Measurements from ENCODE around the gene LSAMP.

LSAMP gene

GRCh38 chr3:116440196-116440595 is 5.1 kb downstream of the LSAMP start:
- TF ChIP-seq CTCF (IDR thresholded peaks at IDR 0.05; ENCODE audit: control insufficient read depth, insufficient read depth, low read depth, low read length, missing control alignments) = no peak
- DNase-seq (ENCODE audit: low read depth) = no peak
- H3K4me3 ChIP-seq (ENCODE audit: control insufficient read depth, low read depth, low read length) = no peak overlapping the region

GRCh38 chr3:116433552-116433951 is 11.7 kb downstream of the LSAMP start:
- no peak for DNase-seq (ENCODE audit: low read depth)
- TF ChIP-seq CTCF (IDR thresholded peaks at IDR 0.05; ENCODE audit: control insufficient read depth, insufficient read depth, low read depth, low read length, missing control alignments) = no peak
- H3K4me3 ChIP-seq (ENCODE audit: control insufficient read depth, low read depth, low read length) = no peak overlapping the region

DNA sequence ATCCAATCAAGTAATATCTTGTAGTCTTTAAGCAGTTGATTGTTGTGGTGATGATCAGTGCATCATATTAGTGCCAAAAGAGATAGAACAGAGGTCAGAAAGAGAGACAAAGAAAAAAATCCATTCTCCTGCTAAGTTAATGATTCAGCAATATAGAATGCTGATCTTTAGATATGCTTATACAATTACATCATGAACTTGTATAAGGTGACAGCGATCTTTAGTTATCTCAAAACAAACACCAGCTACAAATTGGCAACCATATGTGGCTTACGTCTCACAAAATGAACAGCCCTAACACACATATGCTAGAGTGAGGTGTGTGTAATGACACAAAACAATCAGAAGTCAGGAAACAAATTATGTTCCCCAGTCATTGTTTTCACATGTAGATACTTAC is 12.5 kb downstream of the LSAMP start:
- no peak overlapping the region for H3K4me3 ChIP-seq (ENCODE audit: control insufficient read depth, low read depth, low read length)
- DNase-seq (ENCODE audit: low read depth) = no peak
- TF ChIP-seq CTCF (IDR thresholded peaks at IDR 0.05; ENCODE audit: control insufficient read depth, insufficient read depth, low read depth, low read length, missing control alignments) = no peak

- H3K4me3 ChIP-seq (ENCODE audit: control insufficient read depth, low read depth, low read length) = no peak overlapping the region
- no peak for DNase-seq (ENCODE audit: low read depth)
- no peak for TF ChIP-seq CTCF (IDR thresholded peaks at IDR 0.05; ENCODE audit: control insufficient read depth, insufficient read depth, low read depth, low read length, missing control alignments)
Observed at GRCh38 chr3:116429479-116430269, 15.6 kb downstream of the LSAMP start.

- no peak for TF ChIP-seq CTCF (IDR thresholded peaks at IDR 0.05; ENCODE audit: control insufficient read depth, insufficient read depth, low read depth, low read length, missing control alignments)
- H3K4me3 ChIP-seq (ENCODE audit: control insufficient read depth, low read depth, low read length) = no peak overlapping the region
- DNase-seq (ENCODE audit: low read depth) = no peak
Observed at GRCh38 chr3:116426036-116426435, 19.3 kb downstream of the LSAMP start.

DNA sequence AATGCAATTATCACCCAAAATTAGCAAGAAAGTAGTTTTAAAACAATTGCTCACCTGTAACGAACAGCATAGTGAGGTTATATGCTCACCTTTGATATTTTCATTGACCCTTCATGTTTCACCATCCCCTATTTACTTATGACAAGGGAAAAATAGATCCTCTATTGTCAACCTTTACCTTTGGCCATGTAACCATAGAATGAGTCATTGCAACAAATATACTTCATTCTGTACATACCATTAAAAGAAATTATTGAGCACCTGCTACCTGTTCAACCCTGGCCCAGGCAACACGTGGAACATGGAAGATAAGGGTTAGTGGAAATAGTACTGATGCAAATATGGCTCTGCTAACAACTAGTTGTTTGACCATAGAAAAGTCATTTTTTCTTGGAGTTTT is 20.2 kb downstream of the LSAMP start:
- no peak overlapping the region for H3K4me3 ChIP-seq (ENCODE audit: control insufficient read depth, low read depth, low read length)
- TF ChIP-seq CTCF (IDR thresholded peaks at IDR 0.05; ENCODE audit: control insufficient read depth, insufficient read depth, low read depth, low read length, missing control alignments) = no peak
- no peak for DNase-seq (ENCODE audit: low read depth)
